Nephron (organoid): ENCODE results near the gene NPY.

Experiments
- H3K27ac Mint-ChIP-seq, 3 experiments: 2 replicates each; pipeline ENCODE4 v1.8.0; 2020; ENCODE audit warnings: mixed read lengths in 3 of 3, mild to moderate bottlenecking in 2 of 3, moderate library complexity in 1 of 3
- H3K27me3 Mint-ChIP-seq: 2 replicates; pipeline ENCODE4 v1.8.0; 2021; ENCODE audit warnings: low read depth, mild to moderate bottlenecking, moderate library complexity, mixed read lengths
- H3K36me3 Mint-ChIP-seq: 2 replicates; pipeline ENCODE4 v1.8.0; 2020; ENCODE audit warnings: low read depth, mixed read lengths
- H3K4me1 Mint-ChIP-seq: 2 replicates; pipeline ENCODE4 v1.8.0; 2020; ENCODE audit warnings: mixed read lengths
- H3K4me3 Mint-ChIP-seq, 3 experiments: 2 replicates each; pipeline ENCODE4 v1.8.0; 2020; ENCODE audit warnings: mild to moderate bottlenecking in 3 of 3, mixed read lengths in 3 of 3, moderate library complexity in 2 of 3
- H3K9me3 Mint-ChIP-seq: 2 replicates; pipeline ENCODE4 v1.8.0; 2020; ENCODE audit warnings: mixed read lengths
- CTCF ChIP-seq, 3 experiments: fragments of 200-600 bp; sonication (generic); IDR thresholded peaks; one replicate each; pipeline ENCODE4 v1.5.0; 2021; ENCODE audit warnings: antibody characterized with exemption in 3 of 3; ENCODE audit not compliant: unreplicated experiment in 3 of 3

Gene NPY

GRCh38 chr7:24340727-24341126 lies 56.7 kb downstream of the NPY start:
- H3K36me3 Mint-ChIP-seq: no peaks in the 10 kb centered on the region
- H3K4me1 Mint-ChIP-seq: peaks cover 7% of the 10 kb centered on the region
- no peak overlapping the region for H3K27ac Mint-ChIP-seq
- no peaks in the 10 kb centered on the region for H3K9me3 Mint-ChIP-seq
- no peak overlapping the region for H3K4me3 Mint-ChIP-seq
- TF ChIP-seq CTCF (IDR thresholded peaks at IDR 0.05; ENCODE audit: unreplicated experiment in 3 of 3): no peak
- peaks cover 14% of the 10 kb centered on the region for H3K27me3 Mint-ChIP-seq
